Measurements from ENCODE around the gene NUP98.
A peak's percentile ranks its signal among the peaks of the same experiment; 100 is the strongest.
"Not testable (repeated sequence)": the region's sequence is repeated elsewhere in the genome, so short reads cannot be mapped to it uniquely, and the experiment has no call there.

The NUP98 gene

DNA sequence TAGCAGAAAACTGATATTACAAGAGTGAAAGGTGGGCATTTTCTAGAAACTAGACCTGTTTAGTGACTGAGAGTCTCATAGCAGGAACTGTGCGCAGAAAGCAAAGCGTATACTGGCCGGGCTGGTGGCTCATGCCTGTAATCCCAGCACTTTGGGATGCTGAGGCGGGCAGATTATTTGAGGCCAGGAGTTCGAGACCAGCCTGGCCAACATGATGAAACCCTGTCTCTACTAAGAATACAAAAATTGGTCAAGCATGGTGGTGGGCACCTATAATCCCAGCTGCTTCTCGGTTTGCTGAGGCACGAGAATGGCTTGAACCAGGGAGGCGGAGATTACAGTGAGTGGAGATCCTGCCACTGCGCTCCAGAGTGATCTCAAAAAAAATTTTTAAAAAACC lies 1.8 kb upstream of the NUP98 start:
- Histone ChIP-seq H3K4me3 (no peak overlapping the region), H3K27ac (no peak overlapping the region)
- DNase-seq (ENCODE audit: low spot score) = no peak
- TF ChIP-seq, protein P1, sequence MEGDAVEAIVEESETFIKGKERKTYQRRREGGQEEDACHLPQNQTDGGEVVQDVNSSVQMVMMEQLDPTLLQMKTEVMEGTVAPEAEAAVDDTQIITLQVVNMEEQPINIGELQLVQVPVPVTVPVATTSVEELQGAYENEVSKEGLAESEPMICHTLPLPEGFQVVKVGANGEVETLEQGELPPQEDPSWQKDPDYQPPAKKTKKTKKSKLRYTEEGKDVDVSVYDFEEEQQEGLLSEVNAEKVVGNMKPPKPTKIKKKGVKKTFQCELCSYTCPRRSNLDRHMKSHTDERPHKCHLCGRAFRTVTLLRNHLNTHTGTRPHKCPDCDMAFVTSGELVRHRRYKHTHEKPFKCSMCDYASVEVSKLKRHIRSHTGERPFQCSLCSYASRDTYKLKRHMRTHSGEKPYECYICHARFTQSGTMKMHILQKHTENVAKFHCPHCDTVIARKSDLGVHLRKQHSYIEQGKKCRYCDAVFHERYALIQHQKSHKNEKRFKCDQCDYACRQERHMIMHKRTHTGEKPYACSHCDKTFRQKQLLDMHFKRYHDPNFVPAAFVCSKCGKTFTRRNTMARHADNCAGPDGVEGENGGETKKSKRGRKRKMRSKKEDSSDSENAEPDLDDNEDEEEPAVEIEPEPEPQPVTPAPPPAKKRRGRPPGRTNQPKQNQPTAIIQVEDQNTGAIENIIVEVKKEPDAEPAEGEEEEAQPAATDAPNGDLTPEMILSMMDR (IDR thresholded peaks at IDR 0.05) = no peak

DNA sequence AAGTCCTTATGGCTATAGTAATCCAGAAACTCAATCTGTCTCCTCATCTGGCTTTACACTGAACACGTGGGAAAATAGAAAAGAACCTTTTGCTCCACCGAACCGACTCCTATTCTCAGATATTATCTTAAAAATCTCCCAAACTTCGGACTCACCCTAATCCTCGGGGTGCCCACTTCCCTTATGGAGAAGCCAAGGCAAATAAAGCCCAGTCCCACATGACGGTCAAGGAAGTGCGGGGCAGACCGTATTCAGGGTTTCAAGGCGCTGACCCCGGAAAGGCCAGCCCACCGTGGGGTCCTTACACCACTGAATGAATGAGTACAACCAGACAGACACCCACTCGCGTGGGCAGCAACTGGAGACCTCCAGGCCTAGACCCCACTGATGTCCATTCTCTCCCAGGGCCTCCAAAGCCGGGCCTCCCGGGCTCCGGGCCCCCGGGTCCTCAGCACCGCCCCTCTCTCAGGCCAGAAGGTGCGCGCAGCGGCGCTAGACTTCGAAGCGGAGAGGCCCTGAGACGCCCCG lies 489 bp downstream of the NUP98 start:
- Histone ChIP-seq H3K27ac (peak overlapping the region; percentile 91 to 96), H3K4me3 (peak overlapping the region; percentile 92)
- peak; percentile 88 for DNase-seq (ENCODE audit: low spot score)
- TF ChIP-seq, protein P1 (IDR thresholded peaks at IDR 0.05) = no peak

DNA sequence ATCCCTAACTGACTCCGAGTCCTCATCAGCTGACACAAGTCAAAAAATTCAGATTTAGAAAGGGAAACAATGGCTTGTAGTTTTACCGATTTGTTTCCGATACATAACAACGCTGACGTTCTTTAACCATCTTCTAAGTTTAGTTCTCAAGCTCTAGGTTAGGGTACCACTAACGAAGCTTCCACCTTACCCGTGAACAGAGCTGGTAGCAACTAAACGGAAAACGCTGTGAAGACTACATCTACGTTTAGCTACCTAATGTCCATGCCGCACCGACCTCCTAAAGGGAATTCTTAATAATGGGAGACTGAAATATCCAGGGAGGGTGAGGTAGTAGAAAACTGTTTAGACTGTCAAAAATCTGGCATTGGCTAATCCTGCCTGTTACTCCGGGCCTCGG lies 1.0 kb downstream of the NUP98 start:
- Histone ChIP-seq H3K4me3 (peak overlapping the region; percentile 92), H3K27ac (peak overlapping the region; percentile 12 to 96)
- no peak for DNase-seq (ENCODE audit: low spot score)
- TF ChIP-seq, protein P1 (IDR thresholded peaks at IDR 0.05) = no peak

DNA sequence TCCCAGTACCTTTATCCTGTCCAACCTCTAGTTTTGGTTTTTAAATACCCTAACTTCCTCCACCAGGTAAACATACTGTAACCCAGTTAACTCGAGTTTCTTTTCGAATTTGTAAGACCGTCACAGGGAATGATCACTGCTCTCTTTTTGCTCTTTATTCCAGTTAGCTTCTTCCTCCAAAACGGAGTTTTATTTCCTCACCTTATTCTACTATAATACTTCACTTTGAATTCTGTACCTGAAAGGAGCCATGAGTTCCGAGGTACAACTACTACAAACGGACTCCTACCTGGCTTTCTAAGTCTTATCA lies 1.4 kb downstream of the NUP98 start:
- Histone ChIP-seq H3K4me3 (peak overlapping the region; percentile 92), H3K27ac (peak overlapping the region in 1 of 2 donors; percentile 12)
- TF ChIP-seq, protein P1 (IDR thresholded peaks at IDR 0.05) = no peak
- DNase-seq (ENCODE audit: low spot score) = no peak

DNA sequence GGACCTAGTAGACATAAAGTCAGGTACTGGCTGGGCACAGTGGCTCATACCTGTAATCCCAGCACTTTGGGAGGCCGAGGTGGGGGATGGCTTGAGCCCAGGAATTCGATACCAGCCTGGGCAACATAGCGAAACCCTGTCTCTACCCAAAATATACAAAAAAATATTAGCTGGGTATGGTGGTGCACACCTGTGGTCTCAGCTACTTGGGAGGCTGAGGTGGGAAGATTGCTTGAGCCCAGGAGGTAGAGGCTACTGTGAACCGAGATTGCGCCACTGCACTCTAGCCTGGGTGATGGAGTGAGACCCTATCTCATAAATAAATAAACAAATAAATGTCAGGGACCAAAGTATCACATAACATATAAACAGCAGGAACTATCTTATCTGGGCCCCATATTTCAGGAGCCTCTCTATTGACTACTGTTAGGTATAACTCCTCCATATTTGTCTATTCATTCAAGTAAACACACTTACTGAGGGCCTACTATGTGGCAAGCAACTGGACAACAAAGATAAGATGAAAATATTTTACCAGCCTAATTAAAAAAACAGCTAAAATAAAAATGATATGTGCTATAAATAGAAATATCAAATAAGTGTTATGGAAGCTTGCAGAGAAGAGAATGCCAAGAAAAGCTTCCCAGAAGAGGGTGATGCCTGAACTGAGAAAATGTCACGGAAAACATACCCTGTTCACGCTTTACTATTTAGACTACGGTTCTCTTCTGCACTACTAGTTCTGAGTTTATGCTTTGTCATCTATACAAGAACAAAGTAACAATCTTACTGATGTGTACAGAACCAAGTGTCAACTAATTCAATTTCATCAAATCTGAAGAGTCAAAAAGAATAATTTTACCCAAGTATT lies 2.0 kb downstream of the NUP98 start:
- H3K4me3 ChIP-seq = peak overlapping the region; percentile 92
- TF ChIP-seq, protein P1 (IDR thresholded peaks at IDR 0.05) = no peak
- no peak overlapping the region for H3K27ac ChIP-seq
- DNase-seq (ENCODE audit: low spot score) = no peak

DNA sequence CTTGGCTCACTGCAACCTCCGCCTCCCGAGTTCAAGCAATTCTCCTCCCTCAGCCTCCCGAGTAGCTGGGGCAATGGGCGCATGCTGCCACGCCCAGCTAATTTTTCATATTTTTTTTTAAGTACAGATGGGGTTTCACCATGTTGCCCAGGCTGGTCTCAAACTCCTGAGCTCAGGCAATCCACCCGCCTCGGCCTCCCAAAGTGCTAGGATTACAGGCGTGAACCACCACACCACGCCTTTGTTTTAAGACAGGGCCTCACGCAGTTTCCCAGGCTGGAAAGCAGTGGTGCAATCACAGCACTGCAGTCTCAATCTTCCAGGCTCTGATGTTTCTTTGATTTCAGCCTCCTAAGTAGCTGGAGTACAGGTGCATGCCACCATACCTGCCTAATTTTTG lies 3.0 kb downstream of the NUP98 start:
- H3K4me3 ChIP-seq; H3K27ac ChIP-seq; DNase-seq (ENCODE audit: low spot score): not testable (repeated sequence)

DNA sequence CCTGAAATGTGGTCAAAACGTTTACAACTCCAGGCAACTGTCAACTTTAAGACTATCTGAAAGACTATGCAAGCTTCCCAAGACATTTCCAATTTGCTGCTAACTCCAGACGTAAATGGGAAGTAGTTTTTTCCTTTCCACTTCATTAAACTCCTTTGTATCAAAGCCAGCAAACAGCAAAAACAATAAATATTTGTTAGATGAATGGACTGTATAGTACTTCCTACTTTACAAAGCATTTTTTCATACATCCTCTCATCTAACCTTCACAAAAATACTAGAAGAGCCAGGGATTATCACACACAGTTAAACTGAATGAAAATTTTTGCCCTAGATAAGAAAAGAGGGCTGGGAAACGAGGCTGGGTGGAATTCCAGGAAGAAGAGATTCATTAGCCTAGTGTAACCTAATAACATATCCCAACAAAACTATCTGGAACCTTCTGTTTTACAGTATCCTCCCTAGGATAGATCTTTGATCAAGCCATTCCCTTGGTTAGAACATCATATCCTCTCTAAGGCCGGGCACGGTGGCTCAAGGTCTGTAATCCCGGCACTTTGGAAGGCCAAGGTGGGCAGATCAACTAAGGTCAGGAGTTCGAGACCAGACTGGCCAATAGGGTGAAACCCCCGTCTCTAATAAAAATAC lies 10.4 kb downstream of the NUP98 start:
- Histone ChIP-seq H3K4me3 (no peak overlapping the region), H3K27ac (peak overlapping the region in 1 of 2 donors; percentile 15)
- DNase-seq (ENCODE audit: low spot score) = no peak
- TF ChIP-seq, protein P1 (IDR thresholded peaks at IDR 0.05) = no peak
